Measurements from ENCODE around the gene ENTR1. TPM values are rescaled to one million over a fixed set of nuclear protein-coding genes. Genes with fewer than 3 reads are reported as not detected.
A peak's percentile ranks its signal among the peaks of the same experiment; 100 is the strongest.

The ENTR1 gene
- total RNA-seq, 1 donor from 2014 or later, result 57.9 TPM

GRCh38 chr9:136443087-136443486 is 32.7 kb upstream of the ENTR1 start:
- H3K9me3 Mint-ChIP-seq (ENCODE audit: unreplicated experiment), result no peaks in the 10 kb centered on the region
- DNase-seq (ENCODE audit: extremely low spot score, unreplicated experiment), result no peak
- H3K27ac Mint-ChIP-seq (ENCODE audit: unreplicated experiment), result peak overlapping the region; percentile 35
- no peak overlapping the region for H3K4me3 Mint-ChIP-seq (ENCODE audit: unreplicated experiment)
- H3K27me3 Mint-ChIP-seq (ENCODE audit: unreplicated experiment), result no peaks in the 10 kb centered on the region
- peaks cover 46% of the 10 kb centered on the region for H3K36me3 Mint-ChIP-seq (ENCODE audit: unreplicated experiment)
- TF ChIP-seq, protein P1, sequence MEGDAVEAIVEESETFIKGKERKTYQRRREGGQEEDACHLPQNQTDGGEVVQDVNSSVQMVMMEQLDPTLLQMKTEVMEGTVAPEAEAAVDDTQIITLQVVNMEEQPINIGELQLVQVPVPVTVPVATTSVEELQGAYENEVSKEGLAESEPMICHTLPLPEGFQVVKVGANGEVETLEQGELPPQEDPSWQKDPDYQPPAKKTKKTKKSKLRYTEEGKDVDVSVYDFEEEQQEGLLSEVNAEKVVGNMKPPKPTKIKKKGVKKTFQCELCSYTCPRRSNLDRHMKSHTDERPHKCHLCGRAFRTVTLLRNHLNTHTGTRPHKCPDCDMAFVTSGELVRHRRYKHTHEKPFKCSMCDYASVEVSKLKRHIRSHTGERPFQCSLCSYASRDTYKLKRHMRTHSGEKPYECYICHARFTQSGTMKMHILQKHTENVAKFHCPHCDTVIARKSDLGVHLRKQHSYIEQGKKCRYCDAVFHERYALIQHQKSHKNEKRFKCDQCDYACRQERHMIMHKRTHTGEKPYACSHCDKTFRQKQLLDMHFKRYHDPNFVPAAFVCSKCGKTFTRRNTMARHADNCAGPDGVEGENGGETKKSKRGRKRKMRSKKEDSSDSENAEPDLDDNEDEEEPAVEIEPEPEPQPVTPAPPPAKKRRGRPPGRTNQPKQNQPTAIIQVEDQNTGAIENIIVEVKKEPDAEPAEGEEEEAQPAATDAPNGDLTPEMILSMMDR (IDR thresholded peaks at IDR 0.05), result no peak
- H3K4me1 Mint-ChIP-seq (ENCODE audit: unreplicated experiment), result peaks cover 8% of the 10 kb centered on the region

DNA sequence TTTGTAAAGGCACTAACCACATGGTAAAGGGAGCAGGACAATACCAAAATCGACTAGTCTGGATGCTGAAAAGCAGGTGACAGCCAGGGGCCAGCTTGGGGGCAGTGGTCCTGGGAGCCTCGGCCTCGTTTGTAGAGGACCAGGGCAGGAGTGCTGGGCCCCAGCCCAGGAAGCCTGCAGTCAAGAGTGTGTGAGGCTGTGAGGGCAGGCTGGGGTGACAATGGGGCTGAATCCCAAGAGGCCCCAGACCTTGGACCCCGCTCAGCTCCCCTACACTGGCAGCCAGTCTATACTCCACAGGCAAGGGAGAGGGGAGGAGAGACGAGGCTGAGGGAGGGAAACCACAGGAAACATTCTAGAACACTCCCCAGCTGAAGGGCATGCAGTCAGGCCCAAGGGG is 31.9 kb upstream of the ENTR1 start:
- Mint-ChIP-seq H3K36me3 (ENCODE audit: unreplicated experiment) (peaks cover 40% of the 10 kb centered on the region), H3K9me3 (ENCODE audit: unreplicated experiment) (no peaks in the 10 kb centered on the region), H3K4me1 (ENCODE audit: unreplicated experiment) (peaks cover 16% of the 10 kb centered on the region), H3K4me3 (ENCODE audit: unreplicated experiment) (no peak overlapping the region), H3K27ac (ENCODE audit: unreplicated experiment) (no peak overlapping the region), H3K27me3 (ENCODE audit: unreplicated experiment) (no peaks in the 10 kb centered on the region)
- no peak for DNase-seq (ENCODE audit: extremely low spot score, unreplicated experiment)
- TF ChIP-seq, protein P1 (IDR thresholded peaks at IDR 0.05), result no peak

GRCh38 chr9:136441681-136442245 is 31.3 kb upstream of the ENTR1 start:
- H3K4me1 Mint-ChIP-seq (ENCODE audit: unreplicated experiment), result peaks cover 21% of the 10 kb centered on the region
- peaks cover 41% of the 10 kb centered on the region for H3K36me3 Mint-ChIP-seq (ENCODE audit: unreplicated experiment)
- H3K27ac Mint-ChIP-seq (ENCODE audit: unreplicated experiment), result no peak overlapping the region
- H3K27me3 Mint-ChIP-seq (ENCODE audit: unreplicated experiment), result no peaks in the 10 kb centered on the region
- TF ChIP-seq, protein P1 (IDR thresholded peaks at IDR 0.05), result no peak
- no peak for DNase-seq (ENCODE audit: extremely low spot score, unreplicated experiment)
- no peak overlapping the region for H3K4me3 Mint-ChIP-seq (ENCODE audit: unreplicated experiment)
- H3K9me3 Mint-ChIP-seq (ENCODE audit: unreplicated experiment), result no peaks in the 10 kb centered on the region

DNA sequence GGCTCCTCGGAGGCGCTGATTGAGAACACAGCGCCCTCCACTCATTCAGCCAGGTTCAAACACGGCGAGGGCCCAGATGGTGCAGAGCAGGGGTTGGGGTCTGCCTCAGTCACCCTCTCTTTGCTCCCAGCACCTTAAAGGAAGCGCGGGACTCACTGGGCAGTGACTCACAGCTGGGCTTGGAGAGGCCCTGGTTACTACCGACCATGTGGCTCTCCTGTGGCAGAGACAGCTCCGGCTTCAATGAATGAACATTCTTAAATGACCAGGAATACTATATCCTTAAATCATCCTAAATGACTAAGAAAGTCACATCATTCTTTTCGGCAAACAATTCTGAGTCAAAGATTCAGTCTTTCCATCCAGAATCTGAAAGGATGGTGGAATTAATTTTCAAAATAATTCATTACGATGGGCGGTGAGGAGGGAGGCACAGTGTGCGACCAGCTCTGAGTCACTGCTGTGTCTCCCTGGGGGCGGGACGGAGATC is 30.8 kb upstream of the ENTR1 start:
- no peaks in the 10 kb centered on the region for H3K9me3 Mint-ChIP-seq (ENCODE audit: unreplicated experiment)
- TF ChIP-seq, protein P1 (IDR thresholded peaks at IDR 0.05), result no peak
- H3K4me1 Mint-ChIP-seq (ENCODE audit: unreplicated experiment), result peaks cover 26% of the 10 kb centered on the region
- H3K27me3 Mint-ChIP-seq (ENCODE audit: unreplicated experiment), result no peaks in the 10 kb centered on the region
- H3K4me3 Mint-ChIP-seq (ENCODE audit: unreplicated experiment), result no peak overlapping the region
- DNase-seq (ENCODE audit: extremely low spot score, unreplicated experiment), result no peak
- H3K27ac Mint-ChIP-seq (ENCODE audit: unreplicated experiment), result no peak overlapping the region
- H3K36me3 Mint-ChIP-seq (ENCODE audit: unreplicated experiment), result peaks cover 40% of the 10 kb centered on the region

- TF ChIP-seq, protein P1 (IDR thresholded peaks at IDR 0.05), result peak; percentile 69
- peak; percentile 96 for DNase-seq (ENCODE audit: extremely low spot score, unreplicated experiment)
- peaks cover 35% of the 10 kb centered on the region for H3K36me3 Mint-ChIP-seq (ENCODE audit: unreplicated experiment)
- H3K4me1 Mint-ChIP-seq (ENCODE audit: unreplicated experiment), result peaks cover 26% of the 10 kb centered on the region
- peak within 1 kb of the TSS; percentile 44 for H3K27ac Mint-ChIP-seq (ENCODE audit: unreplicated experiment)
- H3K27me3 Mint-ChIP-seq (ENCODE audit: unreplicated experiment), result no peaks in the 10 kb centered on the region
- no peaks in the 10 kb centered on the region for H3K9me3 Mint-ChIP-seq (ENCODE audit: unreplicated experiment)
- peak within 1 kb of the TSS; percentile 84 for H3K4me3 Mint-ChIP-seq (ENCODE audit: unreplicated experiment)
Observed at GRCh38 chr9:136439481-136440408, 29.3 kb upstream of the ENTR1 start, which contains the start of gene INPP5E. Gene INPP5E, minus strand, starts transcription at chr9:136439845. Its CDS starts 426 bp downstream, at chr9:136439419.
